Glomerular endothelial cell (primary cell): ENCODE data around the gene CARD9. TPM values are rescaled to one million over a fixed set of nuclear protein-coding genes. Genes with fewer than 3 reads are reported as not detected.

Source experiments
- DNase-seq: peaks from one replicate; pipeline ENCODE4 v3.0.0-alpha.2; 2011; ENCODE audit warnings: low read depth, low spot score; ENCODE audit errors: extremely low read depth
- total RNA-seq: library from RNA; depleted of rRNA; stranded (reverse); fragments of >200 nt; gene quantifications from 2 replicates; pipeline ENCODE4 v1.2.3, GENCODE V29; 2015

CARD9 gene
- total RNA-seq, 1 donor from 2014 or later: 0.23 TPM

GRCh38 chr9:136381311-136381710, 7.8 kb upstream of the CARD9 start:
- no peak for DNase-seq

- DNase-seq: no peak
Measured at GRCh38 chr9:136380381-136380780, 6.9 kb upstream of the CARD9 start.

- no peak for DNase-seq
Measured at GRCh38 chr9:136379891-136380290, 6.4 kb upstream of the CARD9 start.

- no peak for DNase-seq
Measured at GRCh38 chr9:136379401-136379800, 5.9 kb upstream of the CARD9 start.

- no peak for DNase-seq
Measured at GRCh38 chr9:136379003-136379287, 5.5 kb upstream of the CARD9 start.

GRCh38 chr9:136378170-136379002, 4.9 kb upstream of the CARD9 start:
- no peak for DNase-seq

- DNase-seq: no peak
Measured at GRCh38 chr9:136377341-136378169, 4.1 kb upstream of the CARD9 start.

GRCh38 chr9:136376457-136376856, 3.0 kb upstream of the CARD9 start:
- no peak for DNase-seq

GRCh38 chr9:136375096-136375495, 1.6 kb upstream of the CARD9 start:
- no peak for DNase-seq

- DNase-seq: no peak
Measured at GRCh38 chr9:136374183-136374575, 710 bp upstream of the CARD9 start.

GRCh38 chr9:136372561-136373299, 739 bp downstream of the CARD9 start:
- no peak for DNase-seq

- no peak for DNase-seq
Measured at GRCh38 chr9:136372006-136372405, 1.5 kb downstream of the CARD9 start.

GRCh38 chr9:136371533-136371880, 2.0 kb downstream of the CARD9 start:
- no peak for DNase-seq

GRCh38 chr9:136370687-136371532, 2.6 kb downstream of the CARD9 start:
- DNase-seq: no peak

GRCh38 chr9:136370037-136370436, 3.4 kb downstream of the CARD9 start:
- DNase-seq: no peak

GRCh38 chr9:136368190-136368589, 5.3 kb downstream of the CARD9 start:
- no peak for DNase-seq

- DNase-seq: no peak
Measured at GRCh38 chr9:136367296-136368145, 5.9 kb downstream of the CARD9 start.

- no peak for DNase-seq
Measured at GRCh38 chr9:136366826-136367225, 6.6 kb downstream of the CARD9 start.

GRCh38 chr9:136365775-136366222, 7.7 kb downstream of the CARD9 start:
- DNase-seq: no peak
